ENCODE results near the gene TBXAS1.

Gene TBXAS1

DNA sequence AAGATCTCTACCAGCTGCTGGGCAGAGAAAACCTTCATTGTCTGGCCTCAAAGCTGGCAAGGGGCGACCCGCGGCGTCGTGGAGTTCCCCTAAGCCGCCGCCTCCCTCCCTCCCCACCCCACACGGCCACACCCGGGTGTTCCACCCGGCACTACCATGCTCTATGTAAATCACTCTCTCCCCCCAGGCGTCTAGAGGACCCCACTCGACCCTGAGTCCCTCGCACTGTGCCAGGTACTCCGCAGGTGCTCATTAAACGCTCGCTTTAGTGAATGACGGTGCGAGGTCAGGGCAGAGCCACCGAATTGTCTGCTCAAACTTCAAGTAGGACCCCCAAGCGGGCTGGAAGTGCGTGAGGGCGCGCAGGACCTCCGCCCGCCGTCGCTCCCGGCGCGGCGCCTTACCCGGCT lies 233.1 kb downstream of the TBXAS1 start (continued):
- TF ChIP-seq ZNF670 (tag by site-specific recombination; IDR thresholded peaks at IDR 0.05; ENCODE audit: low read depth) (no peak), ZNF114 (tag by site-specific recombination; IDR thresholded peaks at IDR 0.05) (no peak), SCRT1 (tag by site-specific recombination; IDR thresholded peaks at IDR 0.05; ENCODE audit: borderline replicate concordance) (0 out of 2 replicates have a peak, but pooled peaks have one; percentile 37), ZIC2 (tag by site-specific recombination; IDR thresholded peaks at IDR 0.05) (0 out of 2 replicates have a peak, but pooled peaks have one; percentile 29), ZNF169 (tag by site-specific recombination; IDR thresholded peaks at IDR 0.05) (no peak), ZNF423 (tag by site-specific recombination; IDR thresholded peaks at IDR 0.05) (no peak), SETDB1 (IDR thresholded peaks at IDR 0.05; ENCODE audit: insufficient read length, low read length) (no peak), ZNF391 (tag by site-specific recombination; IDR thresholded peaks at IDR 0.05; ENCODE audit: borderline replicate concordance, low read depth) (no peak), ZBTB48 (tag by site-specific recombination; IDR thresholded peaks at IDR 0.05) (no peak), ZNF830 (tag by site-specific recombination; IDR thresholded peaks at IDR 0.05; ENCODE audit: low read depth) (no peak), GLIS1 (tag by site-specific recombination; IDR thresholded peaks at IDR 0.05) (peak; percentile 36), ZNF610 (tag by site-specific recombination; IDR thresholded peaks at IDR 0.05; ENCODE audit: borderline replicate concordance) (no peak), ZNF335 (tag by site-specific recombination; conservative IDR thresholded peaks at IDR 0.05) (peak; percentile 94)
- TF ChIP-seq, protein P1, sequence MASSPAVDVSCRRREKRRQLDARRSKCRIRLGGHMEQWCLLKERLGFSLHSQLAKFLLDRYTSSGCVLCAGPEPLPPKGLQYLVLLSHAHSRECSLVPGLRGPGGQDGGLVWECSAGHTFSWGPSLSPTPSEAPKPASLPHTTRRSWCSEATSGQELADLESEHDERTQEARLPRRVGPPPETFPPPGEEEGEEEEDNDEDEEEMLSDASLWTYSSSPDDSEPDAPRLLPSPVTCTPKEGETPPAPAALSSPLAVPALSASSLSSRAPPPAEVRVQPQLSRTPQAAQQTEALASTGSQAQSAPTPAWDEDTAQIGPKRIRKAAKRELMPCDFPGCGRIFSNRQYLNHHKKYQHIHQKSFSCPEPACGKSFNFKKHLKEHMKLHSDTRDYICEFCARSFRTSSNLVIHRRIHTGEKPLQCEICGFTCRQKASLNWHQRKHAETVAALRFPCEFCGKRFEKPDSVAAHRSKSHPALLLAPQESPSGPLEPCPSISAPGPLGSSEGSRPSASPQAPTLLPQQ (tag by site-specific recombination; IDR thresholded peaks at IDR 0.05) = 0 out of 2 replicates have a peak, but pooled peaks have one; percentile 7
- TF ChIP-seq, protein P2, sequence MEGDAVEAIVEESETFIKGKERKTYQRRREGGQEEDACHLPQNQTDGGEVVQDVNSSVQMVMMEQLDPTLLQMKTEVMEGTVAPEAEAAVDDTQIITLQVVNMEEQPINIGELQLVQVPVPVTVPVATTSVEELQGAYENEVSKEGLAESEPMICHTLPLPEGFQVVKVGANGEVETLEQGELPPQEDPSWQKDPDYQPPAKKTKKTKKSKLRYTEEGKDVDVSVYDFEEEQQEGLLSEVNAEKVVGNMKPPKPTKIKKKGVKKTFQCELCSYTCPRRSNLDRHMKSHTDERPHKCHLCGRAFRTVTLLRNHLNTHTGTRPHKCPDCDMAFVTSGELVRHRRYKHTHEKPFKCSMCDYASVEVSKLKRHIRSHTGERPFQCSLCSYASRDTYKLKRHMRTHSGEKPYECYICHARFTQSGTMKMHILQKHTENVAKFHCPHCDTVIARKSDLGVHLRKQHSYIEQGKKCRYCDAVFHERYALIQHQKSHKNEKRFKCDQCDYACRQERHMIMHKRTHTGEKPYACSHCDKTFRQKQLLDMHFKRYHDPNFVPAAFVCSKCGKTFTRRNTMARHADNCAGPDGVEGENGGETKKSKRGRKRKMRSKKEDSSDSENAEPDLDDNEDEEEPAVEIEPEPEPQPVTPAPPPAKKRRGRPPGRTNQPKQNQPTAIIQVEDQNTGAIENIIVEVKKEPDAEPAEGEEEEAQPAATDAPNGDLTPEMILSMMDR (tag by site-specific recombination; IDR thresholded peaks at IDR 0.05) = no peak
- TF ChIP-seq, protein P3, sequence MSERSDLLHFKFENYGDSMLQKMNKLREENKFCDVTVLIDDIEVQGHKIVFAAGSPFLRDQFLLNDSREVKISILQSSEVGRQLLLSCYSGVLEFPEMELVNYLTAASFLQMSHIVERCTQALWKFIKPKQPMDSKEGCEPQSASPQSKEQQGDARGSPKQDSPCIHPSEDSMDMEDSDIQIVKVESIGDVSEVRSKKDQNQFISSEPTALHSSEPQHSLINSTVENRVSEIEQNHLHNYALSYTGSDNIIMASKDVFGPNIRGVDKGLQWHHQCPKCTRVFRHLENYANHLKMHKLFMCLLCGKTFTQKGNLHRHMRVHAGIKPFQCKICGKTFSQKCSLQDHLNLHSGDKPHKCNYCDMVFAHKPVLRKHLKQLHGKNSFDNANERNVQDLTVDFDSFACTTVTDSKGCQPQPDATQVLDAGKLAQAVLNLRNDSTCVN (tag by site-specific recombination; optimal IDR thresholded peaks at IDR 0.05) = peak; percentile 43
- TF ChIP-seq, protein P4, sequence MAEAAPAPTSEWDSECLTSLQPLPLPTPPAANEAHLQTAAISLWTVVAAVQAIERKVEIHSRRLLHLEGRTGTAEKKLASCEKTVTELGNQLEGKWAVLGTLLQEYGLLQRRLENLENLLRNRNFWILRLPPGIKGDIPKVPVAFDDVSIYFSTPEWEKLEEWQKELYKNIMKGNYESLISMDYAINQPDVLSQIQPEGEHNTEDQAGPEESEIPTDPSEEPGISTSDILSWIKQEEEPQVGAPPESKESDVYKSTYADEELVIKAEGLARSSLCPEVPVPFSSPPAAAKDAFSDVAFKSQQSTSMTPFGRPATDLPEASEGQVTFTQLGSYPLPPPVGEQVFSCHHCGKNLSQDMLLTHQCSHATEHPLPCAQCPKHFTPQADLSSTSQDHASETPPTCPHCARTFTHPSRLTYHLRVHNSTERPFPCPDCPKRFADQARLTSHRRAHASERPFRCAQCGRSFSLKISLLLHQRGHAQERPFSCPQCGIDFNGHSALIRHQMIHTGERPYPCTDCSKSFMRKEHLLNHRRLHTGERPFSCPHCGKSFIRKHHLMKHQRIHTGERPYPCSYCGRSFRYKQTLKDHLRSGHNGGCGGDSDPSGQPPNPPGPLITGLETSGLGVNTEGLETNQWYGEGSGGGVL (tag by site-specific recombination; IDR thresholded peaks at IDR 0.05) = no peak

DNA sequence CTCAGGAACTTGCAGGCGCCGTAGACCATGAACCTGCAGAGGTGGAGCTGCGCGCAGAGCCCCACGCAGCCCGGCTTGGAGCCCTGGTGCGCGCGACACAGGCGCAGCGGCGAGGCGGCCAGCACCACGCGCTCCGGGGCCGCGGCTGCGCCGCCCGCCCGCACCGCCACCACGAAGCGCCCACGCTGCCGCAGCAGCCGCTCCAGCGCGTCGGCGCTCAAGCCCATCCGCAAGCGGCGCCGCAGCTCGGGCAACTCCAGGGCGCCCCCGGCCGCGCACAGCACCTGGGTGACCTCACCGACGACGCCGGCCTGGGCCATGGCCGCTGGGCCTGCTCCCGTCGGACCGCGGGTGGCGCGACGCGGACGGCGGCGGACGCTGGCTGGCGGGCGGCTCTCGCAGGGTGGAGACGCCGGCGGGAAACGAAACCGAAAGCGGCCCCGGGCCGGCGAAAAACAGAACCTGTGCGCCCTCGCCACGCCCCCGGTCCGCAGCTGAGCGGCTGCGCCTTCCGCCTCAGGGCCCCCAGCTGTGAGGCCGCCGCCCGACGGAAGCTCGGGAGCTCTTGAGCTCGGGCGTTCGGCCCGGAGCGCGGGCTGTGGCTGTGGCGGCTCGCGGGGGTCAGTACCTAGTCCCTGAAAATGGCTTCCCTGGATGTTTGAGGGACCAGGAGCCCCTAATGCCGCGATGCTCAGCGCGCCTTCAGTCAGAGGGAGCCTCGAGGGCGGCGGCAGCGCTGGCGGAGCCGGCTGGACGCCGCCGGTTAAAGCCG lies 233.7 kb downstream of the TBXAS1 start, which contains the start of gene PARP12:
PARP12 (minus strand) TSS at position 424 of the 772 bp plus-strand sequence; CDS start at position 320, 104 bp downstream.
- CTCF ChIA-PET = no interaction called here
- no peaks in the 10 kb centered on the region for H3K4me1 ChIP-seq (ENCODE audit: control insufficient read depth, insufficient read depth, low read length)
- H3K36me3 ChIP-seq (ENCODE audit: control insufficient read depth in 2 of 2, insufficient read depth in 1 of 2, low read length in 2 of 2) = no peaks in the 10 kb centered on the region
- POLR2A ChIA-PET = no interaction called here
- no peaks in the 10 kb centered on the region for H3K9me3 ChIP-seq (ENCODE audit: control insufficient read depth, insufficient read depth, low read depth, low read length)
- peak within 1 kb of the TSS; percentile 44 for H3K4me3 ChIP-seq (ENCODE audit: low read depth, low read length)
- peak within 1 kb of the TSS; percentile 70; the same call in 1 of the 2 replicates for H3K27ac ChIP-seq (ENCODE audit: extremely low read depth, low read depth, low read length)
- no peak for TF ChIP-seq ZNF76 (tag by site-specific recombination; IDR thresholded peaks at IDR 0.05; ENCODE audit: borderline replicate concordance, low read depth)
- TF ChIP-seq ZNF629 (tag by site-specific recombination; IDR thresholded peaks at IDR 0.05) = no peak
- TF ChIP-seq, protein P5, sequence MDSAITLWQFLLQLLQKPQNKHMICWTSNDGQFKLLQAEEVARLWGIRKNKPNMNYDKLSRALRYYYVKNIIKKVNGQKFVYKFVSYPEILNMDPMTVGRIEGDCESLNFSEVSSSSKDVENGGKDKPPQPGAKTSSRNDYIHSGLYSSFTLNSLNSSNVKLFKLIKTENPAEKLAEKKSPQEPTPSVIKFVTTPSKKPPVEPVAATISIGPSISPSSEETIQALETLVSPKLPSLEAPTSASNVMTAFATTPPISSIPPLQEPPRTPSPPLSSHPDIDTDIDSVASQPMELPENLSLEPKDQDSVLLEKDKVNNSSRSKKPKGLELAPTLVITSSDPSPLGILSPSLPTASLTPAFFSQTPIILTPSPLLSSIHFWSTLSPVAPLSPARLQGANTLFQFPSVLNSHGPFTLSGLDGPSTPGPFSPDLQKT (IDR thresholded peaks at IDR 0.05; ENCODE audit: borderline replicate concordance, low read depth, low read length) = no peak
- no peak for TF ChIP-seq ZNF701 (tag by site-specific recombination; IDR thresholded peaks at IDR 0.05)
- 0 out of 2 replicates have a peak, but pooled peaks have one; percentile 32 for TF ChIP-seq KLF16 (tag by site-specific recombination; IDR thresholded peaks at IDR 0.05)
- TF ChIP-seq ZNF138 (tag by site-specific recombination; IDR thresholded peaks at IDR 0.05; ENCODE audit: borderline replicate concordance) = no peak
- TF ChIP-seq, protein P6, sequence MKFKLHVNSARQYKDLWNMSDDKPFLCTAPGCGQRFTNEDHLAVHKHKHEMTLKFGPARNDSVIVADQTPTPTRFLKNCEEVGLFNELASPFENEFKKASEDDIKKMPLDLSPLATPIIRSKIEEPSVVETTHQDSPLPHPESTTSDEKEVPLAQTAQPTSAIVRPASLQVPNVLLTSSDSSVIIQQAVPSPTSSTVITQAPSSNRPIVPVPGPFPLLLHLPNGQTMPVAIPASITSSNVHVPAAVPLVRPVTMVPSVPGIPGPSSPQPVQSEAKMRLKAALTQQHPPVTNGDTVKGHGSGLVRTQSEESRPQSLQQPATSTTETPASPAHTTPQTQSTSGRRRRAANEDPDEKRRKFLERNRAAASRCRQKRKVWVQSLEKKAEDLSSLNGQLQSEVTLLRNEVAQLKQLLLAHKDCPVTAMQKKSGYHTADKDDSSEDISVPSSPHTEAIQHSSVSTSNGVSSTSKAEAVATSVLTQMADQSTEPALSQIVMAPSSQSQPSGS (tag by site-specific recombination; IDR thresholded peaks at IDR 0.05; ENCODE audit: low read depth) = no peak
- peak; percentile 89 for TF ChIP-seq ZBTB8A (tag by site-specific recombination; IDR thresholded peaks at IDR 0.05)
- no peak for TF ChIP-seq ZNF157 (tag by site-specific recombination; IDR thresholded peaks at IDR 0.05)
- peak; percentile 64 for TF ChIP-seq ZEB2 (tag by site-specific recombination; IDR thresholded peaks at IDR 0.05)
